Activated naive CD8-positive, alpha-beta T cell treated with anti-CD3 and anti-CD28 coated beads, Interleukin-2, amount 50 U/mL, for 16 hours (primary cell): Measurements from ENCODE around the gene FAM174B.

Experiments
- DNase-seq: peaks from one replicate; pipeline ENCODE4 v3.0.0-alpha.2; 2020; ENCODE audit warnings: low read depth, low spot score

FAM174B gene

GRCh38 chr15:92643849-92644815 lies 11.4 kb downstream of the FAM174B start:
- DNase-seq = no peak

GRCh38 chr15:92638709-92639365 lies 16.7 kb downstream of the FAM174B start:
- DNase-seq = no peak

DNA sequence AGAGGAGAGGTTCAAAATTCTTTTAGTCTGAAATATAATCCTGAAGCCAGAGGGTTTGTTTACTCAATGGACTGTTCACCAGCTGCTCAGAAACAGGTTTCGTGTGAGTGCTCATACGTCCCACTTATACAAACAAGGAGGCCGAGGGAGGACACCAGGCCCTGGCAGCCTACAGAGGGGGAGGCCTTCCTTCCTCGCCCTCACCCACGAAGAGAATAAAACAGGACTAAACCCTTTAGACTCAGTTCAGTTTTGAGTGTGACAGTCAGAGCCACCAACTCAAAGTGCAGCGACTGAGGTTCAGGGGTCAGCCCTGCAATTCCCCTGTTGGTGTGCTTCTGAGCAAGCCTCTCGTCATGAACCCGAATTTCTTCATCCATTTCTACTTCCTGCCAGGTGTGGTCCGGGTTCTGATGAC lies 17.3 kb downstream of the FAM174B start:
- no peak for DNase-seq

GRCh38 chr15:92637626-92638025 lies 17.9 kb downstream of the FAM174B start:
- no peak for DNase-seq

DNA sequence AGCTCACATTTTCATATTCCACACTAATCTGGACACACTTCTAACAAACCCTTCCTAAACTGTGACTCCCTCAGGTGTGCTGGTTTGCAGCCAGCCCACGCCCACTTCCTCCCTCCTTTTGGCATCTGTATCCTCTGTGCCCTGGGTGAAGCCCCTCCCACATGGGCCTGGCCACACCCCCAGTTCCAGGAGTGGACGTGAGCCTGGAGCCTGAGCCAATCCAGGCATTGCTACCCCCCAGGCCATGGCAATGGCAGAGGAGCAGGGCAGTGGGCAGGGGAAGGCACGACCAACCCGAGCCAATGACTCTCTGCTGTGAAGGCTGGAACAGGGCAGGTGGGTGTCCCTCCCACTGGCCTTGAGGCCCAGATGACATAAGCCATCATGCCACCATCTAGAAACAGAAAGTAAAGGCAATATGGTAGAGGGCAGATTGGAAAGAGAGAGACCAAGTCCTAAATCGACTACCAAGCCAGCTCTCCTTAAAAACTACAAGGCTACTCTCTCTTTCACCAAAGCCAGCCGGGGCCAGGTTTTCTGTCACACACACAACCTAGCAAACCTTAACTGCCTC lies 18.6 kb downstream of the FAM174B start:
- no peak for DNase-seq

- no peak for DNase-seq
Observed at GRCh38 chr15:92636401-92636907, 19.1 kb downstream of the FAM174B start.

- no peak for DNase-seq
Observed at GRCh38 chr15:92634671-92635201, 20.8 kb downstream of the FAM174B start.

GRCh38 chr15:92634060-92634459 lies 21.5 kb downstream of the FAM174B start:
- DNase-seq = no peak

- DNase-seq = no peak
Observed at GRCh38 chr15:92633418-92633817, 22.2 kb downstream of the FAM174B start.

DNA sequence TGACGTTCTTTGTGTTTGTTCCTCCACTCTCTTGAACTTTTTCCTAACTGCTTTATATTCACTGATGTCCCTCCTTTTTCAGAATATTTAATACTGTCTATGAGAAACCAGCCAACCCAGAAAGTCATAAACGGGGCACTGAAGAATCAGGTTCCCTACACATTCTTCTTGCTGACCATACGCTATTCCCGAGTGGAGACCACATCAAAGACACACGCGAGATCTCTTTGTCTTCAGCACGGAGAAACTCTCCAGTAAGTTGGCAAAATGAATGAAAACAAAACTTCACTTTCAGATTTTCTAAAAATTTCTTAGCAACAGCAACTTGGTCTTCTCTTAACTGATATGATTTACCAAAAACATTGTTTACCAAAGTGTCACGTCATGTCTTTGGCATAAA lies 22.6 kb downstream of the FAM174B start:
- DNase-seq = no peak

DNA sequence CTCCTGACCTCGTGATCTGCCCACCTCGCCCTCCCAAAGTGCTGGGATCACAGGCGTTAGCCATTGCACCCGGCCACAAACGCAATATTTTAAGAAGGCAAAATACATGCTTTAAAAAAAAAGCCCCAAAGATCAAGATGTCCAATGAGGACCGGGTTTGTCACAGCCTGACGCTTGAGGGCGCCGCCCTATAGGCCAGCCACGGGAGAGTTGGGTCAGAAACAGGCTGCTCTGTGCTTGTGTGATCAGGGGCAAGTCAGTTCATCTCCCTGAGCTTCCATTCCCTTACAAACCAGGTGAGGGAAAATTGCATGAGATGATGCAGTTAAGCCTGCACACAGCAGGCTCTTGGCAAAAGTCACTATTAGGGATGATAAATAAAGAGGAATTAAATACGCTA lies 23.9 kb downstream of the FAM174B start:
- DNase-seq = no peak

- DNase-seq = no peak
Observed at GRCh38 chr15:92629975-92630626, 25.5 kb downstream of the FAM174B start.

GRCh38 chr15:92629276-92629974 lies 26.1 kb downstream of the FAM174B start:
- DNase-seq = no peak

GRCh38 chr15:92627014-92627413 lies 28.6 kb downstream of the FAM174B start:
- DNase-seq = no peak

- no peak for DNase-seq
Observed at GRCh38 chr15:92625251-92625980, 30.2 kb downstream of the FAM174B start.

DNA sequence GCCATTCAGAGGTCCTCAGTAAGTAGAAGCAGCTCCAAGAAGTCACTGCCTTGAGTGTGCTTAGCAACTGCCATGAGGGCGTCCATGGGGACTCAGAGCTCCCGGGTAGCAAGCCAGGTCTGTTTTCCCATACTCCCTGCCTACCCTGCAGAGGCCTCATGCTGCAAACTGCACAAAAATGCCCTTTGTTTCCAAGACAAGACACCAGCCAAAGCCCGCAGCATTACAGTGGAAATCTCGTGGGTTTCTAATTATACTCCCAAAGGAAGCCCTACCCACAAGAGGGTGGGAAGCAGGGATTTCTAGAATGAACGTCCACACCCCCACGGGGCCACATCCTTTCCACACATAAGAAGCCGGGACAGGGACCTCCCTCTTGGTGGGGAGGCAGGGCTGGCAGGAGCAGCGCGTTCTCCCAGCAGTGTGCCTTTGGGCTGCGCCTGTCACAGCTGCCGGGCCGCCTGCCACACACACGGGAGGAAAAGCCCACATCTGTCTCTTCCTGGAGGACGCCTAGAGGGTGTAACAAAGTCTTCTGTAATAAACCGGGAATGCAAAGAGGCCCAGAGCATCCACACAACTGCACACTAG lies 31.1 kb downstream of the FAM174B start:
- DNase-seq = no peak

- DNase-seq = no peak
Observed at GRCh38 chr15:92623435-92623834, 32.1 kb downstream of the FAM174B start.

DNA sequence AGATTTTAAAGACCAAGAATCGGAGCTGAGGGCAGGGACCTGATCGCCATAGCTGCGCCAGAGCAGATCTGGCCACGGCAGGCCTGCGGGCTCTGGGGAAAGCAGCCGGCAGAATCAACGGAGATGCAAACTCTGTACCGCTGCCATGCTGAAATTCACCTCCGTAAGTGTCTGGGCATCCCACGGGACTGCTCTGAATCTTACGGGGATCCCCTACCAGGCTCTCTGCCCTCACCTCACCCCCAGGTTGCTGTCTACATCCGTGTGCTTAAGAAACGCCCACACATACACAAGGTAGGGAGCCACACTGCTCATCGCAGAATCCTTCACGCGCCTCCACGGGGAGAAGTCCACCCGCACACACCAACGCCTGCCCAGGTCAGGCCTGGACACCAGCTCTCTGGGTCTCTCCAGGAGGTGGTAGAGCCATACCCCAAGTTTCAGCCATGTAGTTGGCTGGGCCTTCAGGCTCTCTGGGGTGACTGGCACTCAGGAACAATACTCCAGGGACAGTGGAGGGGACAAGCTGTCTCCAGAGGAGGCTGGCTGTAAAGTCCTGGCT lies 33.5 kb downstream of the FAM174B start:
- DNase-seq = no peak

DNA sequence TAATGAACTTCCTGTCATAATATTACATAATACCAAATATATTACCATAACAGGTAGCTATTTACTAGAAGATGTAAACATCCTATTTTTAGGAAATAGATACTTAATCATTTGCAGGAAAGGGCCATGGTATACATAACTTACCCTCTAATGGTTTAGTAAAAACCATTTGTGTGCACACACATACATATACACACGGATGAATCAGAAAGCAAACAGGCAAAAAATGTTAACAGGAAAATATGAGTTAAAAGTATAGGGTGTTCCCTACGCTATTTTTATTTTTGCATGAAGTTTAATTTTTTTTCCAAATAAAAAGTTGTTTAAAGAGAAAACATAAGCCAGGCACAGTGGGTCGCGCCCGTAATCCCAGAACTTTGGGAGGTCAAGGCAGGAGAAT lies 34.6 kb downstream of the FAM174B start:
- DNase-seq = no peak
